ENCODE data around the gene CAPRIN1. TPM values are rescaled to one million over a fixed set of nuclear protein-coding genes. Genes with fewer than 3 reads are reported as not detected.

Gene CAPRIN1
- total and polyA plus RNA-seq, 10 of the 15 experiments (the other 5 are each of a cell fraction or from before 2014, with no cell fraction given): 50.4 to 228 (median 191) TPM

DNA sequence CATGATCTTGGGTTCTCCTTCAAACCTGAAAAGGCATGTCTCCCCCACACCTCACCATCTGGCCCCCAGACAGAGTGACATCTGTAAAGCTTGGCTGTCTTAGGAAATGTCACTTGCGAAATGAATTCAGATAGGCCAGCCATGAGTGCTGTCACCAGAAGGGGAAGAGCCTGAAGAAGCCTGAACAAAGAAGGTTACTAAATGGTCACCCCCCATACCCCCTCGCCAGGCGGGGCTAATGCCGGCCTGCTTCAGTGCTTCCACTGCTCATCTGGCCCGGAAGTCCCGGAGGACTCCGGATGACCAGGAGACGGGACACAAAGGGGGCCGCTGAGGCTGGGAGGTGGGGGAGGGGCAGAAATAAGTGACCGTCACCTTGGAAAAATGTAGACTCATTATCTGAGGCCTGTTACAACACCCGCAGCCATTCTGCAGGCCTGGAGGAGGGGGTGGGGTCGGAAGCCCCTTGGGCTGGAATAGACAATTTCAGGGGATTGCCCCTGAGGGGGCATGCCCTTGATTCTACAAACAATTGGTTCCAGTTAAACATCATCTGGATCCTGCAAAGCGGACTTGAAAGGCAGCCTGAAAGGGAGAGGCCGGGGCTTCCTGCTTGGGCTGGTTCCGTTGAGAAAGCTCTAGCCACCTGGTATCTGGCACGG, 97.1 kb downstream of the CAPRIN1 start:
- ChIA-PET SMC1A (ENCODE audit: uncharacterized antibody, unreplicated experiment) (interaction anchor here (1.2 kb wide), 1 partner anchor 11 kb away, joined by 5 read pairs; no protein-coding TSS in a partner anchor), POLR2A (no interaction called here)
- FAIRE-seq: no peak
- TF ChIP-seq SREBF2 (IDR thresholded peaks at IDR 0.05; ENCODE audit: low read length) (no peak), ZNF384 (IDR thresholded peaks at IDR 0.05; ENCODE audit: borderline replicate concordance, low read depth, low read length) (no peak), NR2F1 (conservative IDR thresholded peaks at IDR 0.05) (no peak), CBFB (IDR thresholded peaks at IDR 0.05; ENCODE audit: low read depth) (no peak), ASH2L (IDR thresholded peaks at IDR 0.05; ENCODE audit: borderline replicate concordance, low read depth) (no peak), RBBP5 (conservative IDR thresholded peaks at IDR 0.05) (no peak), TCF7 (IDR thresholded peaks at IDR 0.05; ENCODE audit: borderline replicate concordance) (no peak), CHD4 (IDR thresholded peaks at IDR 0.05) (no peak), POLR2A (IDR thresholded peaks at IDR 0.05; ENCODE audit: low read depth, low read length) (no peak), YY1 (IDR thresholded peaks at IDR 0.05; ENCODE audit: low read depth, low read length) (no peak)
- TF ChIP-seq, protein P1, sequence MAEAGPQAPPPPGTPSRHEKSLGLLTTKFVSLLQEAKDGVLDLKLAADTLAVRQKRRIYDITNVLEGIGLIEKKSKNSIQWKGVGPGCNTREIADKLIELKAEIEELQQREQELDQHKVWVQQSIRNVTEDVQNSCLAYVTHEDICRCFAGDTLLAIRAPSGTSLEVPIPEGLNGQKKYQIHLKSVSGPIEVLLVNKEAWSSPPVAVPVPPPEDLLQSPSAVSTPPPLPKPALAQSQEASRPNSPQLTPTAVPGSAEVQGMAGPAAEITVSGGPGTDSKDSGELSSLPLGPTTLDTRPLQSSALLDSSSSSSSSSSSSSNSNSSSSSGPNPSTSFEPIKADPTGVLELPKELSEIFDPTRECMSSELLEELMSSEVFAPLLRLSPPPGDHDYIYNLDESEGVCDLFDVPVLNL (IDR thresholded peaks at IDR 0.05; ENCODE audit: low read depth, low read length): no peak
- TF ChIP-seq, protein P2, sequence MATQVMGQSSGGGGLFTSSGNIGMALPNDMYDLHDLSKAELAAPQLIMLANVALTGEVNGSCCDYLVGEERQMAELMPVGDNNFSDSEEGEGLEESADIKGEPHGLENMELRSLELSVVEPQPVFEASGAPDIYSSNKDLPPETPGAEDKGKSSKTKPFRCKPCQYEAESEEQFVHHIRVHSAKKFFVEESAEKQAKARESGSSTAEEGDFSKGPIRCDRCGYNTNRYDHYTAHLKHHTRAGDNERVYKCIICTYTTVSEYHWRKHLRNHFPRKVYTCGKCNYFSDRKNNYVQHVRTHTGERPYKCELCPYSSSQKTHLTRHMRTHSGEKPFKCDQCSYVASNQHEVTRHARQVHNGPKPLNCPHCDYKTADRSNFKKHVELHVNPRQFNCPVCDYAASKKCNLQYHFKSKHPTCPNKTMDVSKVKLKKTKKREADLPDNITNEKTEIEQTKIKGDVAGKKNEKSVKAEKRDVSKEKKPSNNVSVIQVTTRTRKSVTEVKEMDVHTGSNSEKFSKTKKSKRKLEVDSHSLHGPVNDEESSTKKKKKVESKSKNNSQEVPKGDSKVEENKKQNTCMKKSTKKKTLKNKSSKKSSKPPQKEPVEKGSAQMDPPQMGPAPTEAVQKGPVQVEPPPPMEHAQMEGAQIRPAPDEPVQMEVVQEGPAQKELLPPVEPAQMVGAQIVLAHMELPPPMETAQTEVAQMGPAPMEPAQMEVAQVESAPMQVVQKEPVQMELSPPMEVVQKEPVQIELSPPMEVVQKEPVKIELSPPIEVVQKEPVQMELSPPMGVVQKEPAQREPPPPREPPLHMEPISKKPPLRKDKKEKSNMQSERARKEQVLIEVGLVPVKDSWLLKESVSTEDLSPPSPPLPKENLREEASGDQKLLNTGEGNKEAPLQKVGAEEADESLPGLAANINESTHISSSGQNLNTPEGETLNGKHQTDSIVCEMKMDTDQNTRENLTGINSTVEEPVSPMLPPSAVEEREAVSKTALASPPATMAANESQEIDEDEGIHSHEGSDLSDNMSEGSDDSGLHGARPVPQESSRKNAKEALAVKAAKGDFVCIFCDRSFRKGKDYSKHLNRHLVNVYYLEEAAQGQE (IDR thresholded peaks at IDR 0.05; ENCODE audit: low read depth, low read length): no peak
- TF ChIP-seq, protein P3, sequence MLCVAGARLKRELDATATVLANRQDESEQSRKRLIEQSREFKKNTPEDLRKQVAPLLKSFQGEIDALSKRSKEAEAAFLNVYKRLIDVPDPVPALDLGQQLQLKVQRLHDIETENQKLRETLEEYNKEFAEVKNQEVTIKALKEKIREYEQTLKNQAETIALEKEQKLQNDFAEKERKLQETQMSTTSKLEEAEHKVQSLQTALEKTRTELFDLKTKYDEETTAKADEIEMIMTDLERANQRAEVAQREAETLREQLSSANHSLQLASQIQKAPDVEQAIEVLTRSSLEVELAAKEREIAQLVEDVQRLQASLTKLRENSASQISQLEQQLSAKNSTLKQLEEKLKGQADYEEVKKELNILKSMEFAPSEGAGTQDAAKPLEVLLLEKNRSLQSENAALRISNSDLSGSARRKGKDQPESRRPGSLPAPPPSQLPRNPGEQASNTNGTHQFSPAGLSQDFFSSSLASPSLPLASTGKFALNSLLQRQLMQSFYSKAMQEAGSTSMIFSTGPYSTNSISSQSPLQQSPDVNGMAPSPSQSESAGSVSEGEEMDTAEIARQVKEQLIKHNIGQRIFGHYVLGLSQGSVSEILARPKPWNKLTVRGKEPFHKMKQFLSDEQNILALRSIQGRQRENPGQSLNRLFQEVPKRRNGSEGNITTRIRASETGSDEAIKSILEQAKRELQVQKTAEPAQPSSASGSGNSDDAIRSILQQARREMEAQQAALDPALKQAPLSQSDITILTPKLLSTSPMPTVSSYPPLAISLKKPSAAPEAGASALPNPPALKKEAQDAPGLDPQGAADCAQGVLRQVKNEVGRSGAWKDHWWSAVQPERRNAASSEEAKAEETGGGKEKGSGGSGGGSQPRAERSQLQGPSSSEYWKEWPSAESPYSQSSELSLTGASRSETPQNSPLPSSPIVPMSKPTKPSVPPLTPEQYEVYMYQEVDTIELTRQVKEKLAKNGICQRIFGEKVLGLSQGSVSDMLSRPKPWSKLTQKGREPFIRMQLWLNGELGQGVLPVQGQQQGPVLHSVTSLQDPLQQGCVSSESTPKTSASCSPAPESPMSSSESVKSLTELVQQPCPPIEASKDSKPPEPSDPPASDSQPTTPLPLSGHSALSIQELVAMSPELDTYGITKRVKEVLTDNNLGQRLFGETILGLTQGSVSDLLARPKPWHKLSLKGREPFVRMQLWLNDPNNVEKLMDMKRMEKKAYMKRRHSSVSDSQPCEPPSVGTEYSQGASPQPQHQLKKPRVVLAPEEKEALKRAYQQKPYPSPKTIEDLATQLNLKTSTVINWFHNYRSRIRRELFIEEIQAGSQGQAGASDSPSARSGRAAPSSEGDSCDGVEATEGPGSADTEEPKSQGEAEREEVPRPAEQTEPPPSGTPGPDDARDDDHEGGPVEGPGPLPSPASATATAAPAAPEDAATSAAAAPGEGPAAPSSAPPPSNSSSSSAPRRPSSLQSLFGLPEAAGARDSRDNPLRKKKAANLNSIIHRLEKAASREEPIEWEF (IDR thresholded peaks at IDR 0.05; ENCODE audit: insufficient replicate concordance, low read depth, low read length): no peak
- TF ChIP-seq, protein P4, sequence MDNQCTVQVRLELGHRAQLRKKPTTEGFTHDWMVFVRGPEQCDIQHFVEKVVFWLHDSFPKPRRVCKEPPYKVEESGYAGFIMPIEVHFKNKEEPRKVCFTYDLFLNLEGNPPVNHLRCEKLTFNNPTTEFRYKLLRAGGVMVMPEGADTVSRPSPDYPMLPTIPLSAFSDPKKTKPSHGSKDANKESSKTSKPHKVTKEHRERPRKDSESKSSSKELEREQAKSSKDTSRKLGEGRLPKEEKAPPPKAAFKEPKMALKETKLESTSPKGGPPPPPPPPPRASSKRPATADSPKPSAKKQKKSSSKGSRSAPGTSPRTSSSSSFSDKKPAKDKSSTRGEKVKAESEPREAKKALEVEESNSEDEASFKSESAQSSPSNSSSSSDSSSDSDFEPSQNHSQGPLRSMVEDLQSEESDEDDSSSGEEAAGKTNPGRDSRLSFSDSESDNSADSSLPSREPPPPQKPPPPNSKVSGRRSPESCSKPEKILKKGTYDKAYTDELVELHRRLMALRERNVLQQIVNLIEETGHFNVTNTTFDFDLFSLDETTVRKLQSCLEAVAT (IDR thresholded peaks at IDR 0.05): no peak

More for the DNA sequence above, 97.1 kb downstream of the CAPRIN1 start:
- Histone ChIP-seq H3K9ac (ENCODE audit: control insufficient read depth, insufficient read depth, low read length) (no peak overlapping the region), H2AFZ (ENCODE audit: control insufficient read depth, low read depth, low read length) (no peak overlapping the region), H3K27ac (ENCODE audit: control insufficient read depth, insufficient read depth) (no peak overlapping the region), H3K36me3 (ENCODE audit: control insufficient read depth in 2 of 2, insufficient read depth in 2 of 2, low read length in 1 of 2) (peaks cover 27 to 40% of the 10 kb centered on the region in 2 experiments), H3K27me3 (replicated peaks in 1 of 2; ENCODE audit: control insufficient read depth in 2 of 2, insufficient read depth in 2 of 2, low read length in 1 of 2) (no peaks in the 10 kb centered on the region), H3K4me1 (ENCODE audit: control insufficient read depth, insufficient read depth, low read length) (peaks cover 41% of the 10 kb centered on the region), H3K4me2 (ENCODE audit: control insufficient read depth, insufficient read depth) (no peak overlapping the region), H3K9me3 (replicated peaks; ENCODE audit: control insufficient read depth, insufficient read depth, low read length) (no peaks in the 10 kb centered on the region), H3K79me2 (ENCODE audit: control insufficient read depth, insufficient read depth, low read length) (no peaks in the 10 kb centered on the region; the same call in 1 of the 2 replicates), H3K4me3 (no peak overlapping the region), H4K20me1 (ENCODE audit: control insufficient read depth, insufficient read depth) (no peaks in the 10 kb centered on the region)
- DNase-seq (ENCODE audit: low read depth, low spot score): no peak
- intact Hi-C loops (cut with micrococcal nuclease; ENCODE audit: unreplicated experiment) (loop anchor here (5.0 kb wide), 1 partner anchor 146 kb away; no protein-coding TSS in a partner anchor), in situ Hi-C loops (cut with MboI) (no loop called here)
- WGBS (ENCODE audit: insufficient coverage, insufficient replicate concordance, low lambda C conversion rate, missing lambda C conversion rate): 91% methylated on average over 16 of the region's 16 CpGs
- ATAC-seq: no peak
- ChIA-PET CTCF (no interaction called here), RAD21 (ENCODE audit: unreplicated experiment) (interaction anchor here (0.9 kb wide), 1 partner anchor 26 kb away, joined by 3 read pairs; no protein-coding TSS in a partner anchor)
- no TSS peak for BruUV-seq (replicated peaks)

Measured in GM12878 (cell line).